ENCODE measurements around the gene C19orf33. TPM values are rescaled to one million over a fixed set of nuclear protein-coding genes. Genes with fewer than 3 reads are reported as not detected.

The C19orf33 gene
- total RNA-seq, 1 donor: not detected

GRCh38 chr19:38277549-38277948 is 26.5 kb upstream of the C19orf33 start:
- Histone ChIP-seq H2AFZ (ENCODE audit: low read length) (peak overlapping the region; percentile 35), H3K4me1 (ENCODE audit: insufficient read depth, low read length) (peaks cover 24% of the 10 kb centered on the region)
- DNase-seq (ENCODE audit: insufficient read length, low spot score, missing footprints): peak; percentile 22

GRCh38 chr19:38277969-38278680 is 25.9 kb upstream of the C19orf33 start:
- H3K9me3 ChIP-seq (ENCODE audit: low read depth, low read length): no peaks in the 10 kb centered on the region
- peak overlapping the region; percentile 75 for H3K27ac ChIP-seq (ENCODE audit: low read depth, low read length)
- peak overlapping the region; percentile 70 for H3K4me2 ChIP-seq (ENCODE audit: insufficient read depth, low read length)
- H3K79me2 ChIP-seq (ENCODE audit: insufficient read depth, low read length): no peaks in the 10 kb centered on the region
- peak overlapping the region; percentile 37 for H2AFZ ChIP-seq (ENCODE audit: low read length)
- no peaks in the 10 kb centered on the region for H3K36me3 ChIP-seq (ENCODE audit: insufficient read depth, low read length)
- H3K4me1 ChIP-seq (ENCODE audit: insufficient read depth, low read length): peaks cover 24% of the 10 kb centered on the region
- TF ChIP-seq CTCF (IDR thresholded peaks at IDR 0.05; ENCODE audit: extremely low read depth, low read depth, low read length): no peak
- H4K20me1 ChIP-seq (ENCODE audit: insufficient read depth, low read length): no peaks in the 10 kb centered on the region
- H3K4me3 ChIP-seq (ENCODE audit: insufficient read depth, low read length): peak overlapping the region; percentile 41
- H3K27me3 ChIP-seq (ENCODE audit: insufficient read depth, low read length): no peaks in the 10 kb centered on the region
- DNase-seq (ENCODE audit: insufficient read length, low spot score, missing footprints): peak; percentile 85

More at GRCh38 chr19:38277549-38277948, 26.5 kb upstream of the C19orf33 start:
- no peaks in the 10 kb centered on the region for H3K9me3 ChIP-seq (ENCODE audit: low read depth, low read length)
- no peak overlapping the region for H3K4me3 ChIP-seq (ENCODE audit: insufficient read depth, low read length)
- no peaks in the 10 kb centered on the region for H3K27me3 ChIP-seq (ENCODE audit: insufficient read depth, low read length)
- no peaks in the 10 kb centered on the region for H4K20me1 ChIP-seq (ENCODE audit: insufficient read depth, low read length)
- peak overlapping the region; percentile 75 for H3K27ac ChIP-seq (ENCODE audit: low read depth, low read length)
- peak overlapping the region; percentile 70 for H3K4me2 ChIP-seq (ENCODE audit: insufficient read depth, low read length)
- H3K79me2 ChIP-seq (ENCODE audit: insufficient read depth, low read length): no peaks in the 10 kb centered on the region
- H3K36me3 ChIP-seq (ENCODE audit: insufficient read depth, low read length): no peaks in the 10 kb centered on the region
- no peak for TF ChIP-seq CTCF (IDR thresholded peaks at IDR 0.05; ENCODE audit: extremely low read depth, low read depth, low read length)

DNA sequence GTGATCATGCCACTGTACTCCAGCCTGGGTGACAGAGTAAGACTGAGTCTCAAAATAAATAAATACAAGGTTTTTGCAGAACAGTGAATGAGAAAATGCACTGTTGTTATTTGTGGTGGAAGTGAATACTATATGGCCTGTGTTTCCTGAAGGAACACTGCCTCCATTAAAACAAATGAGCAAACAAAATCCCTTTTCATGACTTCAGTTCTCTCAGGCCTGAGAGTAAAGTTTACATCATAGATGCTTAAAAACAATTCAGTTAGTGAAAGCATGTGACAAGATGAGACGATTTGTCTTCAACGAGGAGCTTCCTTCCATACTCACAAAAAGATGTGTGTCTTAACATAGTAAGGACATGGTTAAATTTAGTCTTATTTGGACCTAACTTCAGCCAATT is 25.3 kb upstream of the C19orf33 start:
- H3K27ac ChIP-seq (ENCODE audit: low read depth, low read length): peak overlapping the region; percentile 75

More for the DNA sequence above, 25.3 kb upstream of the C19orf33 start:
- Histone ChIP-seq H3K4me1 (ENCODE audit: insufficient read depth, low read length) (peaks cover 24% of the 10 kb centered on the region), H3K27me3 (ENCODE audit: insufficient read depth, low read length) (no peaks in the 10 kb centered on the region), H4K20me1 (ENCODE audit: insufficient read depth, low read length) (no peaks in the 10 kb centered on the region), H3K79me2 (ENCODE audit: insufficient read depth, low read length) (no peaks in the 10 kb centered on the region), H2AFZ (ENCODE audit: low read length) (no peak overlapping the region), H3K9me3 (ENCODE audit: low read depth, low read length) (no peaks in the 10 kb centered on the region), H3K4me3 (ENCODE audit: insufficient read depth, low read length) (no peak overlapping the region), H3K36me3 (ENCODE audit: insufficient read depth, low read length) (no peaks in the 10 kb centered on the region), H3K4me2 (ENCODE audit: insufficient read depth, low read length) (no peak overlapping the region)
- no peak for TF ChIP-seq CTCF (IDR thresholded peaks at IDR 0.05; ENCODE audit: extremely low read depth, low read depth, low read length)
- DNase-seq (ENCODE audit: insufficient read length, low spot score, missing footprints): no peak
